BJ (cell line): Measurements from ENCODE around the gene CCR5. TPM values are rescaled to one million over a fixed set of nuclear protein-coding genes. Genes with fewer than 3 reads are reported as not detected.

Source experiments
- CTCF ChIA-PET: fragments of 350-600 bp; formaldehyde crosslinking; extraction: SDS; loops from one replicate; lab custom pipeline; 2021; ENCODE audit warnings: antibody characterized with exemption, inconsistent platforms; lab: Yijun Ruan, JAX
- POLR2A ChIA-PET: fragments of 300-600 bp; sonication (Branson Sonifier 250); formaldehyde crosslinking; extraction: SDS; loops from one replicate; lab custom pipeline; 2021; ENCODE audit warnings: antibody characterized with exemption; lab: Charles Lee
- DNase-seq: peaks from one replicate; pipeline ENCODE4 v3.0.0-alpha.2; 2011; ENCODE audit warnings: low read depth
- H3K27me3 ChIP-seq: 2 replicates; pipeline ENCODE4 v1.6.0; 2011; ENCODE audit warnings: low read length; ENCODE audit not compliant: control insufficient read depth, insufficient read depth
- H3K36me3 ChIP-seq: 2 replicates; pipeline ENCODE4 v1.5.1; 2011; ENCODE audit warnings: low read length; ENCODE audit not compliant: control insufficient read depth, insufficient read depth
- H3K4me3 ChIP-seq: 2 replicates; pipeline ENCODE4 v1.5.1; 2011; ENCODE audit warnings: low read depth, mild to moderate bottlenecking, control low read depth, low read length
- polyA plus RNA-seq: library from polyadenylated mRNA; depleted of rRNA; stranded (reverse); fragments of >200 nt; gene quantifications from 2 replicates; pipeline ENCODE4 v1.2.3, GENCODE V29; 2011
- TF ChIP-seq, protein P1 (sequence below): IDR thresholded peaks from 2 replicates; pipeline ENCODE4 v1.5.1; 2011; ENCODE audit warnings: low read depth, mild to moderate bottlenecking, control low read depth, inconsistent platforms, low read length, moderate library complexity; ENCODE audit not compliant: insufficient read depth

Gene CCR5
- polyA plus RNA-seq, 1 experiment, result not detected

DNA sequence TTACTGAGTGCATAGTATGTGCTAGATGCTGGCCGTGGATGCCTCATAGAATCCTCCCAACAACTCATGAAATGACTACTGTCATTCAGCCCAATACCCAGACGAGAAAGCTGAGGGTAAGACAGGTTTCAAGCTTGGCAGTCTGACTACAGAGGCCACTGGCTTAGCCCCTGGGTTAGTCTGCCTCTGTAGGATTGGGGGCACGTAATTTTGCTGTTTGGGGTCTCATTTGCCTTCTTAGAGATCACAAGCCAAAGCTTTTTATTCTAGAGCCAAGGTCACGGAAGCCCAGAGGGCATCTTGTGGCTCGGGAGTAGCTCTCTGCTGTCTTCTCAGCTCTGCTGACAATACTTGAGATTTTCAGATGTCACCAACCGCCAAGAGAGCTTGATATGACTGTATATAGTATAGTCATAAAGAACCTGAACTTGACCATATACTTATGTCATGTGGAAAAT is 1.0 kb upstream of the CCR5 start:
- H3K4me3 ChIP-seq, result no peak overlapping the region
- peaks cover 7% of the 10 kb centered on the region for H3K27me3 ChIP-seq
- no peaks in the 10 kb centered on the region for H3K36me3 ChIP-seq
- TF ChIP-seq, protein P1, sequence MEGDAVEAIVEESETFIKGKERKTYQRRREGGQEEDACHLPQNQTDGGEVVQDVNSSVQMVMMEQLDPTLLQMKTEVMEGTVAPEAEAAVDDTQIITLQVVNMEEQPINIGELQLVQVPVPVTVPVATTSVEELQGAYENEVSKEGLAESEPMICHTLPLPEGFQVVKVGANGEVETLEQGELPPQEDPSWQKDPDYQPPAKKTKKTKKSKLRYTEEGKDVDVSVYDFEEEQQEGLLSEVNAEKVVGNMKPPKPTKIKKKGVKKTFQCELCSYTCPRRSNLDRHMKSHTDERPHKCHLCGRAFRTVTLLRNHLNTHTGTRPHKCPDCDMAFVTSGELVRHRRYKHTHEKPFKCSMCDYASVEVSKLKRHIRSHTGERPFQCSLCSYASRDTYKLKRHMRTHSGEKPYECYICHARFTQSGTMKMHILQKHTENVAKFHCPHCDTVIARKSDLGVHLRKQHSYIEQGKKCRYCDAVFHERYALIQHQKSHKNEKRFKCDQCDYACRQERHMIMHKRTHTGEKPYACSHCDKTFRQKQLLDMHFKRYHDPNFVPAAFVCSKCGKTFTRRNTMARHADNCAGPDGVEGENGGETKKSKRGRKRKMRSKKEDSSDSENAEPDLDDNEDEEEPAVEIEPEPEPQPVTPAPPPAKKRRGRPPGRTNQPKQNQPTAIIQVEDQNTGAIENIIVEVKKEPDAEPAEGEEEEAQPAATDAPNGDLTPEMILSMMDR, result no peak
- ChIA-PET CTCF (interaction anchor here (0.6 to 3.2 kb wide), 8 partner anchors 9 to 621 kb away, joined by 3 to 13 read pairs (median 6); partner anchors contain the start of gene CCR2), POLR2A (interaction anchor here (0.5 kb wide), 1 partner anchor 259 kb away, joined by 13 read pairs; no protein-coding TSS in a partner anchor)
- DNase-seq, result no peak

DNA sequence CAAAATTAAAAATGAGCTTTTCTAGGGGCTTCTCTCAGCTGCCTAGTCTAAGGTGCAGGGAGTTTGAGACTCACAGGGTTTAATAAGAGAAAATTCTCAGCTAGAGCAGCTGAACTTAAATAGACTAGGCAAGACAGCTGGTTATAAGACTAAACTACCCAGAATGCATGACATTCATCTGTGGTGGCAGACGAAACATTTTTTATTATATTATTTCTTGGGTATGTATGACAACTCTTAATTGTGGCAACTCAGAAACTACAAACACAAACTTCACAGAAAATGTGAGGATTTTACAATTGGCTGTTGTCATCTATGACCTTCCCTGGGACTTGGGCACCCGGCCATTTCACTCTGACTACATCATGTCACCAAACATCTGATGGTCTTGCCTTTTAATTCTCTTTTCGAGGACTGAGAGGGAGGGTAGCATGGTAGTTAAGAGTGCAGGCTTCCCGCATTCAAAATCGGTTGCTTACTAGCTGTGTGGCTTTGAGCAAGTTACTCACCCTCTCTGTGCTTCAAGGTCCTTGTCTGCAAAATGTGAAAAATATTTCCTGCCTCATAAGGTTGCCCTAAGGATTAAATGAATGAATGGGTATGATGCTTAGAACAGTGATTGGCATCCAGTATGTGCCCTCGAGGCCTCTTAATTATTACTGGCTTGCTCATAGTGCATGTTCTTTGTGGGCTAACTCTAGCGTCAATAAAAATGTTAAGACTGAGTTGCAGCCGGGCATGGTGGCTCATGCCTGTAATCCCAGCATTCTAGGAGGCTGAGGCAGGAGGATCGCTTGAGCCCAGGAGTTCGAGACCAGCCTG is 984 bp downstream of the CCR5 start:
- ChIA-PET CTCF (interaction anchor here (0.7 to 3.2 kb wide), 17 partner anchors 8 to 434 kb away, joined by 3 to 16 read pairs (median 5); partner anchors contain the start of genes CCR1 and CCR2), POLR2A (no interaction called here)
- peaks cover 11% of the 10 kb centered on the region for H3K27me3 ChIP-seq

DNA sequence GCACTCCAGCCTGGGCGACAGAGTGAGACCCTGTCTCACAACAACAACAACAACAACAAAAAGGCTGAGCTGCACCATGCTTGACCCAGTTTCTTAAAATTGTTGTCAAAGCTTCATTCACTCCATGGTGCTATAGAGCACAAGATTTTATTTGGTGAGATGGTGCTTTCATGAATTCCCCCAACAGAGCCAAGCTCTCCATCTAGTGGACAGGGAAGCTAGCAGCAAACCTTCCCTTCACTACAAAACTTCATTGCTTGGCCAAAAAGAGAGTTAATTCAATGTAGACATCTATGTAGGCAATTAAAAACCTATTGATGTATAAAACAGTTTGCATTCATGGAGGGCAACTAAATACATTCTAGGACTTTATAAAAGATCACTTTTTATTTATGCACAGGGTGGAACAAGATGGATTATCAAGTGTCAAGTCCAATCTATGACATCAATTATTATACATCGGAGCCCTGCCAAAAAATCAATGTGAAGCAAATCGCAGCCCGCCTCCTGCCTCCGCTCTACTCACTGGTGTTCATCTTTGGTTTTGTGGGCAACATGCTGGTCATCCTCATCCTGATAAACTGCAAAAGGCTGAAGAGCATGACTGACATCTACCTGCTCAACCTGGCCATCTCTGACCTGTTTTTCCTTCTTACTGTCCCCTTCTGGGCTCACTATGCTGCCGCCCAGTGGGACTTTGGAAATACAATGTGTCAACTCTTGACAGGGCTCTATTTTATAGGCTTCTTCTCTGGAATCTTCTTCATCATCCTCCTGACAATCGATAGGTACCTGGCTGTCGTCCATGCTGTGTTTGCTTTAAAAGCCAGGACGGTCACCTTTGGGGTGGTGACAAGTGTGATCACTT is 2.0 kb downstream of the CCR5 start:
- no peak for DNase-seq
- POLR2A ChIA-PET, result no interaction called here
- TF ChIP-seq, protein P1, result peak; percentile 65
- no peaks in the 10 kb centered on the region for H3K36me3 ChIP-seq
- H3K4me3 ChIP-seq, result no peak overlapping the region
- CTCF ChIA-PET, result interaction anchor here (0.6 to 3.0 kb wide), 10 partner anchors 9 to 435 kb away, joined by 3 to 16 read pairs (median 5); no protein-coding TSS in a partner anchor
- H3K27me3 ChIP-seq, result peaks cover 13% of the 10 kb centered on the region

More for the DNA sequence above, 984 bp downstream of the CCR5 start:
- Histone ChIP-seq H3K4me3 (no peak overlapping the region), H3K36me3 (no peaks in the 10 kb centered on the region)
- DNase-seq, result no peak
- TF ChIP-seq, protein P1, result no peak

DNA sequence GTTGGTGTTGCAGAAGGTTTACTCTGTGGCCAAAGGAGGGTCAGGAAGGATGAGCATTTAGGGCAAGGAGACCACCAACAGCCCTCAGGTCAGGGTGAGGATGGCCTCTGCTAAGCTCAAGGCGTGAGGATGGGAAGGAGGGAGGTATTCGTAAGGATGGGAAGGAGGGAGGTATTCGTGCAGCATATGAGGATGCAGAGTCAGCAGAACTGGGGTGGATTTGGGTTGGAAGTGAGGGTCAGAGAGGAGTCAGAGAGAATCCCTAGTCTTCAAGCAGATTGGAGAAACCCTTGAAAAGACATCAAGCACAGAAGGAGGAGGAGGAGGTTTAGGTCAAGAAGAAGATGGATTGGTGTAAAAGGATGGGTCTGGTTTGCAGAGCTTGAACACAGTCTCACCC is 4.0 kb downstream of the CCR5 start:
- POLR2A ChIA-PET, result no interaction called here
- CTCF ChIA-PET, result interaction anchor here (0.9 to 5.7 kb wide), 4 partner anchors 288 to 436 kb away, joined by 3 to 39 read pairs (median 4); no protein-coding TSS in a partner anchor

More for the DNA sequence above, 4.0 kb downstream of the CCR5 start:
- no peaks in the 10 kb centered on the region for H3K36me3 ChIP-seq
- TF ChIP-seq, protein P1, result no peak
- peaks cover 12% of the 10 kb centered on the region for H3K27me3 ChIP-seq
- H3K4me3 ChIP-seq, result no peak overlapping the region
- DNase-seq, result no peak
